GM18498 (cell line): Measurements from ENCODE around the gene BIK.

Experiments
- ATAC-seq: cut with Tn5 transposase; IDR thresholded peaks from one replicate; pipeline ENCODE4 v1.9.1; 2021; ENCODE audit warnings: mild to moderate bottlenecking, moderate library complexity; ENCODE audit not compliant: unreplicated experiment

The BIK gene

GRCh38 chr22:43110444-43110926 is at the start of gene BIK:
TSS of gene BIK (plus strand) at chr22:43110750. CDS start at chr22:43124023, 13,273 bp downstream.
- no peak for ATAC-seq

- no peak for ATAC-seq
Measured at GRCh38 chr22:43066134-43066533, 44.4 kb upstream of the BIK start.

GRCh38 chr22:43066844-43067385 is 43.6 kb upstream of the BIK start:
- no peak for ATAC-seq

DNA sequence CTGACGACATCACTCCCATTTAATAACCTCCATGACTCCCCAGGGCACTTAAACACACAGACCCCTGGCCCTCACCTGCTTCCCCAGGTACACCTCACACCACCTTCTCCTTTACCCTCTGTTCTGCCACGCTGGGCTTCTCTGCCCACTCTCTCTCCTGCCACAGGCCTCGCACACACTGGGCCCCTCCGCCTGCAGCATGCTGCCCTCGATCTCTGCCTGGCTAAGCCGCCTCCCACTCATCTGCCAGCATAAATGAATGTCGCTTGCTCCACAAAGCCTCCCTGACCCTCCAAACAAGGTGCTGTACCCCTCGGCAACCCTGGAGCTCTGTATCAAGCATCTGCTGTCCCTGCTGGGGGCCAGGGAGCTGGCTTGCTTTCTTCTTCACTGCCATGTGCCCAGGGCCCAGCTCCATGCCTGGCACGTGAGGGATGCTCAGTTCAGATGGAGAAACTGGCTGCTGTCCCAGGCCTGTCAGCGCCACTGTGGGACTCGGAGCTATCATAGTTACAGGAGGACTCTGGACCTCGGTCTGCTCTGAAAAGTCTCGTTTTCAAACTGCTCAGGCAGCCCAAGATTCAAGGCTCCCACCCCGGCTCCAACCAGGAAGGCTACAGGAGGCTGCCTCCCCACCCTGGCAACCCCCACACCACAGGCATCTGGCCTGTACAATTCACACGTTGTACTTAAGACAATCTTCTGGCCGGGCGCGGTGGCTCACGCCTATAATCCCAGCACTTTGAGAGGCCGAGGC is 33.3 kb upstream of the BIK start:
- ATAC-seq: no peak

DNA sequence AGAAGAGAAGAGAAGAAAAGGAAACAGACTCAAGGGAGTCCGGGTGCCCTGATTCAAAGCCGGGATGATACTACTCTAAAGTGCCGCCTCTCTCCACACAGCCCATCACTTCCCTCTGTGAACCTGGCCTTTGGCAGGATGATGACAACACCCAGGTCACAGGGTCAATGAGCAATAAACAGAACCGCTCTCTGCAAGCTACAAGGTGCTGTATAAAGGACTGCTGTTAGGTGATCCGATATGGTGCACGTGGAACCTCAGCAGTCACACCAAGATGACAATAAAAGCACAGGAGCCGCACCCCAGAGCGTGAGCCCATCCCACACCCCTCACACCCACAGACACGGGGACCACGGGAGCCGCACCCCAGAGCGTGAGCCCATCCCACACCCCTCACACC is 32.0 kb upstream of the BIK start:
- ATAC-seq: no peak

DNA sequence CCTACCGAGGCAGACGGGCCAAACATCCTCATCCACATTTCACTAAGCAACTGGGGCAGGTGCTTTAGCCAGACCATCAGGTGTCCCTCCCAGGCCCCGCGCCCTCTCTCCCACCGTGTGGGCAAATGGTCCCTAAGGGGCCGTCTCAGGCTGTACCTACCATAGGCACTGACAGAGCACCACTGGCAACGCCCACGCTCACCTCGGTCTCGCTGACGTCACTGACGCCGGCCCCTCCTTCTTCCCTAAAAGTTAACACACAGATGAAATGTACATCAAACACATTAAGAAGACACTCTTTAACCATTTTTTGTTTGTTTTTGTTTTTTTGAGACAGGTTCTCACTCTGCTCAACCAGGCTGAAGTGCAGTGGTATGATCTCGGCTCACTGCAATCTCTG is 30.8 kb upstream of the BIK start:
- ATAC-seq: no peak

- ATAC-seq: no peak
Measured at GRCh38 chr22:43080616-43081015, 29.9 kb upstream of the BIK start.

- ATAC-seq: no peak
Measured at GRCh38 chr22:43081968-43082367, 28.6 kb upstream of the BIK start.

GRCh38 chr22:43085658-43086606 is 24.6 kb upstream of the BIK start:
- no peak for ATAC-seq

GRCh38 chr22:43088627-43088983 is 21.9 kb upstream of the BIK start:
- ATAC-seq: no peak

- peak; percentile 81 for ATAC-seq
Measured at GRCh38 chr22:43088984-43089717, 21.4 kb upstream of the BIK start, which contains the start of gene TTLL1. TSS of gene TTLL1 (minus strand) at chr22:43089391. CDS start at chr22:43075586, 13,805 bp downstream.

DNA sequence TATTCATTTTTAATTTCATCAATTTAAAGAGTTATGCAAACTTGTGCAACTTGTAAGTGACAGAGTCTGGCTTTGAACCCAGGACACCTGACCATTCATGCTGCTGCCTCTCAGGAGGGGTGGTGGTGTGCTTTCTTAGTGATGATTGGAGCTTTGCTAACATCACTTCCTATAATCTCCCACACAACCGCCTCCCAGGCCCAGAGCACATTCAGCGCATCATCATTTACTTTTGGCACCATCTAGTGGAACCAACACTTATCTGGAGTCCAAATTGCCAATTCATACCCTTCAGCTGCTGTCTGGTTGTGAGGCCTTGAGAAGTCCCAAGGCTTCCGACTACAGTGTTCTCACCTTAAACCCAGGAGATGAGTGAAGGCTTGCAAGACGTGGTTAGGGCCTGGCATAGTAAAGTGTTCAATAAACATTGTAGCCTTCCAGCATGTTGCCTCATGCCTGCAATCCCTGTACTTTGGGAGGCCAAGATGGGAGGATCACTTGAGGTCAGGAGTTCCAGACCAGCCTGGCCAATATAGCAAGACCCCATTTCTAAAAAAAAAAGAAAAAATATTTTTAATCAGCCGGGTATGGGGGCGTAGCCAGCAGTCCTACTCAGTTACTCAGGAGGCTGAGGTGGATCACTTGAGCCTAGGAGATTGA is 20.3 kb upstream of the BIK start:
- no peak for ATAC-seq

GRCh38 chr22:43092085-43092484 is 18.5 kb upstream of the BIK start:
- ATAC-seq: no peak

DNA sequence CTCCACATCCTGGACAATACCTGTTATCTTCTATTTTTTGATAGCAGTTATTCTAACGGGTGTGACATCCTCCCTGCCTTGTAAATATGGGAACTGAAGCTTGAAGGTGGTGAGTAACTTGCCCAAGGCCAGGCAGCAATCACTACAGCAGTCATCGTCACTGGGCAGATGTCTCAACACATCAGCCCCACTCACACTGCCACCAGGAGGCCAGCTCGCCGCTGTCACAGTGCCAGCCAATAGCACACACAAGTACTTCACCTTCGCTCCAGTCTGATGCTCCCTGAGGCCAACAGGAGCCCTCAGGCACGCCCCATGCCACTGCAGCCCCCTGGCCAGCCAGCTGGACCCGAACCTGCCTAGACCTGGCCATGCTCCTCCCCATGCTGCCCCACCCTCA is 16.5 kb upstream of the BIK start:
- ATAC-seq: no peak

- ATAC-seq: no peak
Measured at GRCh38 chr22:43094551-43094950, 16.0 kb upstream of the BIK start.

DNA sequence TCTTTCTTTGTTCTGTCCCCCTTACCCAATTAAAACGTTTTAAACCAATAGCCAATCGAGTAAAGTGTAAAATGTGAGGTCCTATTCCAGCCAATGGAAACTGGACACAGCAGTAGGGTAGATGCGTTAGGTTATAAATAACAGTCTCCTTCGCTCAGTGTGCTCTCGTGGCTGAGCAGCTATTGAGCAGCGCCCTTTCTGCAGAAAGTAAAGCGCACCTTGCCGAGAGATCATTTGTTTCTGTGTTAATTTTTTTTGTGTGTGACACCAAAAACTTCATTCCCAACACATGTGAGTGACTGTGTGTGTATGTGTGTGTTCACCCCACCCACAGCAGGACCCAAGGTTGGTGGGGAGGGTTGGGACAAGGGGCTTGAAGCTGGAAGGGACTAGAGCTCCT is 14.1 kb upstream of the BIK start:
- no peak for ATAC-seq

GRCh38 chr22:43098356-43098755 is 12.2 kb upstream of the BIK start:
- no peak for ATAC-seq

- ATAC-seq: no peak
Measured at GRCh38 chr22:43099095-43099494, 11.5 kb upstream of the BIK start.

DNA sequence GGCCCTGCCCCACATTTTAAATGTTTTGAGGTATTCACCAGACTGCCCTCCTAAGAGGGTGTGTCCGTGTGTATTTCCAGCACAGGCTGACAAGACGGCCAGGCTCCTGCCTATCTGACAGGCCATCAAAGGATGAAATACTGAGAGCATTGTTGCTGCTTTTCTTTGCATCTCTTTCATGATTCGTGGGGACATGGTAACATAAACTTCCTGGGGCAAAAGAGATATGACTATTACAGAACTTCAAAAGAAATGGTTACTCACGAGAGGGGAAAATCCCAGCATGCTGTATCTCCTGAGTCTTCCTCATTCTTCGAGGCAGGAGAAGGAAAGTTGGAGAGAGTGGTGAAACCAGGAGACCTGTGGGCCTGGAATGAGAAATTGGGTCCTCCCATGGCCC is 10.3 kb upstream of the BIK start:
- no peak for ATAC-seq

DNA sequence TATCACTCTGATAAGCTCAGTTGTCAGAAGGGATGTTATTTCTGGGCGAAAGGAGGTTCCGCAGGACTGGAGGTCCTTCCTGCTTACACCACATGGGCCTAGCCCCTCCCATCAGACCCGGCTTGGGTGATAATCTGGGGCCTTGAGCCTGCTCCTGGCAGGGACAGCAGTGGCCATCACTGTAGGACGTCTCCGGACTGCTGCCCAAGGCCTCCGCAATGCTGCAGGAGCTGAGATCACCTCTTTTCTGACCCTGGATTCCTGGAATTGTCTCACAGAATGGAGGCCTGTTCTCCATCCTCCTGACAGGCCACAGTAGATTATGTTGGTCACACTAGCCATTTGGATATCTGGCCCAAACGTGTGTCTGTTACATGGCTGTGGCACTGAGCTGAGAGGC is 9.2 kb upstream of the BIK start:
- ATAC-seq: no peak
